Epidermal melanocyte (primary cell): ENCODE measurements around the gene MAP2K3.
"Not testable (repeated sequence)": the region's sequence is repeated elsewhere in the genome, so short reads cannot be mapped to it uniquely, and the experiment has no call there.

Experiments
- DNase-seq: peaks from one replicate; pipeline ENCODE4 v3.0.0; 2011; ENCODE audit warnings: low spot score; ENCODE audit not compliant: insufficient read length

The MAP2K3 gene

DNA sequence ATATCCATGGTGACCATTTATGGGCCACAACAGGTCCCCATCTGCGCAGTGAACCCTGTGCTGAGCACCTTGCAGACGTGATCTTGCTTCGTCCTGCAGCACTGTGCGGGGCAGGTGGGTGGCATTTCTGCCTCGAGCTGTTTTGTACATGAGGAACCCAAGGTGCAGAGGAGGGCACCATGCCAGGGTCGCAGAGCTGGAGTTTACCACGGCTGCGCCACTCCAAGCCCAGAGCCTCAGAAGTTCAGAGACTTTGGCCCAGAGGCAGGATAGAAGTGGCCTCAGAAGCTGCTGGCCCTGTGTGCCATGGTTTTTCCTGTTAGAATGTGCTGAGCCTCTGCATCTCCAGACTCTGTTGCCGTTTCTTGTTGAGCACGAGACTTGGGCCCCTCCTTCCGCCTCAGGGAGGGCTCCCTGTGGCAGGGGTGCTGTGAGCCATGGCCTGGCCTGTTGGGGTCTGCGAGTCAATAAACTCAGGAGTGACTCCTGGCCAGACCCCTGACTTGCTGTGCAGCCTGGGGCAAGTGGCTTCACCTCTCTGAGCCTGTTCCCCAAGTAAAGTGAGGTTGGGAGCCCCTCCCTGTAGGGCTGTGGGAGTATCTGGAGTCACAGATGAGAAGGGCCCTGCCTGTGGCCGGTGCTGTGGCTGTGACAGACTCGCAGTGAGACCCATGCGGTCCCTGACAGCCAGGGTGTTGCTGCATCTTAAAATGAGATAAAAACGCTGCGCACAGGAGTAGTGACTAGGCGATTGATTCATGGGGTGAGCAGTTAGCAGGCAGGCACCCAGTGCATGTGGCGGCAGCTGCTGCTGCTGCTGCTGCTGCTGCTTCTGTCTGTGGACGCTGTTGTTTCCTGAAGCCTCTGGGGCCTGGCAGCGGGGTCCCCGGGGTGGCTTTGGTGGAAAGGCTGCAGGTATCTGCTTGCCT is 11.8 kb downstream of the MAP2K3 start:
- DNase-seq, result peak; percentile 11

DNA sequence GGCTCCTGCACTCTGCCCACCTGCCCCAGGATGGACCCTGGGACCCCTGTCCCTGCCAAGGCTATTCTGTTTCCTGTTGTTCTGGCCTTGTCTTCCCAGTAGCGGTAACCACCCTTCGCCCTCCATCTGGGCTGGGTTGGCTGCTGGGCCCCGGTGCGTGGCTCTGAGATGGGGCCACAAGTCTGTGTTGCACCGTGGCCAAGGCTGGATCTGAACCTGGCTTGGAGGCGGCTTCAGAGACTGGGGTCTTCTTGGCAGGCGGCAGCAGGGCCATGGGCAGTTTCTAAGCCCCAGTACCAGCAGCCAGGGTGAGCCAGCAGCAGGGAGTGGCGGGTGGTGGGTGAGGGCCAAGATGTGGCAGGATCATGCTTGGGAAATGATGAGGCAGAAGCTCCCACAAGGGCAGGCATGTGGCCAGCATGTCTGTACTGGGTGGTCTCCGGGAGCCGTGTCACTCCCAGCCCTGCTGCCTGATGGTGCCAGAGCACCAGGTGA is 12.6 kb downstream of the MAP2K3 start:
- no peak for DNase-seq

DNA sequence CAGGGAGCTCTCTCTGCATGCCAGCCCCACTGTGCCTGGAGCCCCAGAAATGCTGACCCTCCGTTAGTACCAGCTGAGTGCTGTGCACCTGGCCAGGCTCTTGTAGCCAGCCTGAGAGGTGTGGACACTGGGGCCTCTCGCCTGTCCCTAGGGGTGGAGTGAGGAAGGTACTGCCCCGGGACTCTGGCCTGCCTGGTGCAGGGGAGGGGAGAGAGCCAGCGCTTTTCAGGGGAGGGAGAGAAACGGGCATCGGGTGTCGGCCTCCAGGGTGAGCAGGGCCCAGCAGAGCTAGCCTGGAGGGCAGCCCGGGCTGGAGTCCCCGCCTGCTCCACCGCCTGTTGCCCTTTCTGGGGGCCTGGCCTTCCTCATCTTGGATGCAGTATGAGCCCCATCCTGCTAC is 13.1 kb downstream of the MAP2K3 start:
- no peak for DNase-seq

DNA sequence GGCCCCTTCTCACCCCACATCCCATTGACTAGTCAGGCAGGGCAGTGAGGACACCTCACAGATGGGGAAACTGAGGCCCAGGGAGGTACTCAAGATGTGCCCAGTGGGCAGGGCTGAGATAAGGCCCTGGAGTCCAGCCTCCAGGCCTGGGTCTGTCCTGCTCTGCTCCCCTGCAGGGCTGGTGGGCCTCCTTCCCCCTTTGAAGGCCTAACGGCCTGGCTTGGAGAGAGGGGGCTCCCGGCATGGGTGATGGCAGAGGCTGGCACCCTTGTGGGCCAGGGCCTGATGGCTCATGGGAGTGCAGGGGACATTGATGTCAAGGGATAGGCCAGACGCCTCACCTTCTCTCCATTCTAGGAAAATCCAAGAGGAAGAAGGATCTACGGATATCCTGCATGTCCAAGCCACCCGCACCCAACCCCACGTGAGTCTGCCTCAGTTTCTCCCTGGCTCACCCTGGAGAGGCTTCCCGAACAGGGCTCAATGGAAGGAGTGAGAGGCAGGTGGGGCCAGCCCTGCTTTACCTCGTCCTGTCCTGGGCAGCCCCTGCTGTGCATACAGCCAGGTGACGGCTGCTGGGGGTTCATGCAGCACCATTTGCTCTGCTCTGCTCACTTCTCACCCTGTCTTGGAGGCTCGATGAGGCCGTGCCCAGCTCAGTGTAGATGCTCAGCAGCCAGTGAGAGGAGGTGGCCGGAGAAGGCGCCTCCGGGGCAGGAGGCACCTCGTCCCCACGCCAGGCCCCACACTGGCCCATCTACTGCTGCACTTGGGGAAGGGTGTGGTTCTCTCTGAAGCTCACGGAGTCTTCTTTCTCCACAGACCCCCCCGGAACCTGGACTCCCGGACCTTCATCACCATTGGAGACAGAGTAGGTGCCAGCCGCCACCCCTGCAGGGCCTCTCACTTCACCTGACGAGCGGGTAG is 13.8 kb downstream of the MAP2K3 start:
- DNase-seq, result no peak

DNA sequence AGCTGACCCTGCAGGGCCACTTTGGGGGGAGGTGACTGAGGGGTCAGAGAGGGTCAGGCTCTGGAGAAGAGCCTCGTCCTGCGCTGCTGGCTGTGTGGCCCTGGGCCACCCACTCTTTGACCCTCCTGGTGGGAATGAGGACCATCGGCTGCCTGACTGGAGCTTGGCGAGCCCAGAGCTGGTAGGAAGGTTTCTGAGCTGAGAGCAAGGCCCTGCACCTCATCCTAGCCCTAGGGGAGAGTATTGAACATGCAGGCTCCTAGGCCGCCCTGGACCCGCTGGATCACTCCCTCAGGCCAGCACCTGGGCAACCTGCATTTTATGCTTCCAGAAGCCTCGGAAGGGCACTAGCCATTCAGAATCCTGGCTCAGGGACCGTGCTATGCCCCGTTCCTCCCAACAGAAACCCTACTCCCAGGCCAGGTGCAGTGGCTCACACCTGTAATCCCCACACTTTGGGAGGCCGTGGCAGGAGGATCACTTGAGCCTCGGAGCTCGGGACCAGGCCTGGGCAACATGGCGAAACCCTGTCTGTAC is 14.5 kb downstream of the MAP2K3 start:
- no peak for DNase-seq

DNA sequence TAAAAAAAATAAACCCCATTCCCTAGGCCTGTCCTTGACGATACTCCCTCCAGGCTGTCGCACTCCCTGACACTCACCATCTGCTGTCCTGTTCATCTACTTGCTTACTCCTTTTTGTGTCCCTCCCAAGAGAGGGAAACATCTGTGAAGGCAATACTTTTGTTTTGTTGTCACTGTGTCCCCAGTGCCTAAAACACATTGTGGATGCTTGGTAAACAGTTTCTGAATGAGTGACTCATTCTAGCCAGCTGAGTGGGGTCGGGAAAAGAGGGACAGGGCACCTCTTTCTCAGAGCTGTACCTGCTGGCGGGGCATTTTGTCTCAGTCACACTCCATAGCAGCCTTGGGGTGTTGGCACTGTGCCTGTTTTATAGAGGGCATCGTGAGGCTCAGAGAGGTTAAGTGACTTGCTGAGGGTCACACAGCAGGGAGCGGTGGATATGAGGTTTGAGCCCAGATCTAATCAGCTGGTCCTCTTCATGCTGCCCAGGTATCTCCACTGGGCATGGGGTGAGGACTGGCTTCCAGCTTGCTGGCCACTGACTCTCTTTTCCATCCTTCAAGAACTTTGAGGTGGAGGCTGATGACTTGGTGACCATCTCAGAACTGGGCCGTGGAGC is 15.6 kb downstream of the MAP2K3 start:
- peak; percentile 8 for DNase-seq

DNA sequence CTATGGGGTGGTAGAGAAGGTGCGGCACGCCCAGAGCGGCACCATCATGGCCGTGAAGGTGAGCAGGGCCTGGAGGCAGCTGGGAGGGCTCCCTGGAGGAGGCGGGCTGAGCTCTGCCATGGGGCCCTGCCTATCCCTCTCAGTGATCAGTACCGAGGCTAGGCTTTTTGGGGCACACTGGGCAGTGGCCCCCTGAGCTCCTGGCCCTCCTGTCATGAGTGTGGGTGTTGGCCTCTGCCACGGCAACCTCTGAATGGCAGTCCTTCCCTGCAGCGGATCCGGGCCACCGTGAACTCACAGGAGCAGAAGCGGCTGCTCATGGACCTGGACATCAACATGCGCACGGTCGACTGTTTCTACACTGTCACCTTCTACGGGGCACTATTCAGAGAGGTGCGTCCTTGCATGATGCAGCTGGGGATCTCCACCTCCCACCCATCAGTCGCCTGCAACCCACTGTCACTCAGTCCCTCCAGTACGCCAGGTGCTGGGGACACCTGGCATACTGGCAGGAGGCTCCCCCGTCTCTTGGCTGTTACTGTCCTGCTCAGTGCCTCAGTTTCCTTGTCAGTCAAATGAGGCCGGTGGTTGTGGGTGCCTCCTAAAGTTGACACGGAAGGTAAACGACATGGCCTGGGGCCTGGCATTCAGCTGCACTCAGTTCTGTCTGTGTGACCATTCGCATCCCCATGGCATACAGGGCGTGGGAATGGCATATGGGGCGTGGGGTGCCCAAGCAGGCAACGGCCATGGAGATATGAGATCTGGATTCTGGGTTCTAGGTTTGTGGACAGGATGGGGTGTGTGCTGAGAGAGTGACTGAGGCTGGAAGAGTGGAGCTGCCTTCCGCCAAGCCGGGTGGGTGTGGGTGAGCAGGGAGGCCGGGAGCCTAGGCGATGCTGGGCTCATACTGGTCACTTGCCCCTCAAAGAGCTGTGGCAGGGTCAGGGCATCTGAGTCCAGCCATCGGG is 16.4 kb downstream of the MAP2K3 start:
- peak; percentile 13 for DNase-seq

DNA sequence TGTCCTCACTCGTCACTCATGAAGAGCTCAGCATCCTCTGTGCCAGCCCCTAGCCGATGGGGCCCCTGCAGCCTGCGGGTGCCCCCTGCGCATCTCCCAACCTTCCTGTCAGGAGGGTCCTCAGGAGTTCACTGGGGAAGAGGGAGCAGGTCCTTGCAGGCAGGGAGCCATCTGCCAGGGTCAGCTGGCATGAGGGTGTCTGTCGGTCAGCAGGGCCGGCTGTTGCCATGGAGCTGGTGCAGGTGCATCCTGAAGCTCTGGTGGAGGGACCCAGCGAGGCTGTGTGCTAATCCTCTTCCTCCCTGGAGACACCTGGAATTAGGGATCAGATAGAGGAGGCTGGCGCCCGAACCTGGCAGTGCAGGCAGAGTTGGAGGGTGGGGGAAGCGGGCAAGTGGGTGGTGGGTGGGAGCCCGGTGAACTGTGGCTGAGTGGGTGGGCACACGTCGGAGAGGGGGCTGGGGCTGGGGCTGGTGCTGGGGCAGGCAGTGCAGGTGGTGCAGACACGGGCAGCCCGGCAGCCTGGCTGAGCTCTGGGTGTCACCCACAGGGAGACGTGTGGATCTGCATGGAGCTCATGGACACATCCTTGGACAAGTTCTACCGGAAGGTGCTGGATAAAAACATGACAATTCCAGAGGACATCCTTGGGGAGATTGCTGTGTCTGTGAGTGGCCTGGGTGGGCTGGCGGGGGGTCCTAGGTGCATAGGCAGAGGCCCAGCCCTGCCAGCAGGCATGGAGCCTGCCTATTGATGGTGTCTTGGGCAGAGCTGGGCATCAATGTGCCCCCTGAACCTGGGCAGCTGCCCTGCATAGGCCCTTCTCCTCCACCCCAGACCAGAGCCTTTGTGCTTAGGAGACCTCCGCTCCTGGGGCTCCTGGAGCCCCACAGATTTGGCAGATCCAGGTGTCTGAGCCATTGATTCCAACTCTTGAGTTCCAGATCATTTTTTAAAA is 17.4 kb downstream of the MAP2K3 start:
- DNase-seq, result peak; percentile 11

DNA sequence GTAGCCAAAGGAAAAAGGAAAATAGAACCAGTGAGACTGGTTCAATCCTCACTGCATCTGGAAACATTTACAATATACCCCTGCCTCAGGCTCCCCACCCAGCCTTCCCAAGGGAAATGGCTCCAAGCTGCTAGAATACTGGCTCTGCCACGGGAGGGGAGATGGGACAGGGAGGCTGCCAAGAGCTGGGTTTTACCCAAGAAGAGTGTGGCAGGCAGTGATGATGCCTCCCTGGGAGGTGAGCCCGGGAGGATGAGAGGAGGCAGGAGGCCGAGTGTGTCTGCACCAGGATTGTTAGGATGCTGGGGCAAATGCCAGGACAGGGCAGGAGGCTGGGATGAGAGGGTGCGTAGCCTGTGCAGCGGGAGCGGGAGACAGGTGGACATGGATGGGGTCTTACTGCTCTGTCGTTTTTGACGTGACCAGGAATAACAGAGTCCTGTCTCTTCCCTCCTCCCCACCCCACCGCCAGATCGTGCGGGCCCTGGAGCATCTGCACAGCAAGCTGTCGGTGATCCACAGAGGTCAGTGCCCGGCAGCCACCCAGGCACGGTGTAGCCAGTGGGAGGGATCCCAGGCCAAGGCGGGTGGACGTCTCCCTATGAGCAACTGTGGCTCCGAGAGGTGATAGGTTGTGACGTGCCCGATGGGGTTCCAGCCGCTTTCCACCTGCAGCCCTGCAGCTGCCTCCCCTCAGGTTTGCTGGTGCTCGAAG is 18.4 kb downstream of the MAP2K3 start:
- peak; percentile 10 for DNase-seq

DNA sequence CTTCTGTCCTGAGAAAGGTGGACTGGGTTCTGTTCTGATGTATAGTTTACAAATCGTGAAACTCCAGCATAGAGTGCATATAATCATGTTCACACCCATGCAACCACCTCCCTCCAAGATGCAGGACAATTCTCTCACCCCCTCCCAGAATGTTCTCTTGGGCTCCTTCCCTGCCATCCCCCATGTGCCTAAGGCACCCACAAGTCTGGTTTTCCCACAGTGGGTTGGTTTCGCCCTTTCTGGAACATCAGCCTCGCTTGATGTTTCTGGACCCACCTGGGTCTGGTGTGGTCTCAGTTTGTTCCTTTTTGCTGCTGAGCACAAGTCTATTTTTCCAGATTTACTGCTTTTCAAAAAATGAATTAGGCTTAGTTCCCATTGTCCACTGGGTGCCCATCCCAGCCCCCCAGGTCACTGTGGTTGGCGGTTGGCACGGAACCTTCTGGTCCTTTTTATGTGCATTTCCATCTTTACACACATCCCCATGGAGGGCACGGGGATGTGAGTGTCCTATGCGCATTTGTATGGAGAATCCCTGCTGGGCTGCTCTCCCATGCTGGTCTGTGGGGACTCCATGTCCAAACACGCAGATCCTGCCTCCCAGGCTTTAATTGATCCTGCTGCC is 19.0 kb downstream of the MAP2K3 start:
- DNase-seq, result peak; percentile 12

DNA sequence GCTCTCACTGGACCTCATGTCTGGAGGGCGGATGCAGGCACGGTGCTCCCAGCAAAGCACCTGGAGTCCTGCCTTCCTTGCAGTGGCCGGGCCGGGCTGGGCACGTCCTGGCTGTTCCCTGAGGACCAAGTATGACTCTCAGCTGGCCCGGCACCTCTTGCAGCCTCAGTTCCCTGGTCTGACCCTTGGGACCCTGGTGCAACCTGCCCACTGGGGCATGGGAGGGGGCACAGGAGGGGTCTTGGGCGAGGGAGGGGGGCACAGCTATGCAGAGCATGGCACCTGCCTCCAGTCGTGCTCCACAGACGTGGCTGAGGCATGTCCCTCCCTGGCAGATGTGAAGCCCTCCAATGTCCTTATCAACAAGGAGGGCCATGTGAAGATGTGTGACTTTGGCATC is 19.6 kb downstream of the MAP2K3 start:
- peak; percentile 14 for DNase-seq

DNA sequence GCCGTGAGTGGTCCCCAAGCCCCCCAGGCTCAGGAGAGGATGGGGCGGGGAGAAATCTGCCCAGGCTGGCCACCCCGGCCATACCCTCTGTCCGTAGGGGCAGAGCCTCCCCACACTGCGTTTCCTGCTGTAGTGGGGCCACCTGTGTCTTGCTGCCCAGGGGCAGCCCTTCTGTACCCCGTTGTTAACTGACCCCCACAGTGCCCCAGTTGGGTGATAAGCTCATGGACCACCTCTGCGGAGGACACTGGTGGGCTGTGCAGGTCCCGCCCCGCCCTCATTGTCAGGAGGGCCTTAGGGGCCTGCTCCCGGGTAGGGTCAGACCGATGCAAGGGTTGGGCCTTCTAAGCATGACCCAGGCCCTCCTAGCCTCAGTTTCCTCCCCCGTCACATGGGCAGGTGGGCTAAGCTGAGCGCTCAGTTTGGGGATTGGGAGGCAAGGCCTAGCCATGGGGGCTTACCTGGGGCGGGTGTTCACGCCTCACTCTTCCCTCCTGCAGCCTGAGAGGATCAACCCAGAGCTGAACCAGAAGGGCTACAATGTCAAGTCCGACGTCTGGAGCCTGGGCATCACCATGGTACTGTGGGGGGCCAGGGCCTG is 20.1 kb downstream of the MAP2K3 start:
- peak; percentile 3 for DNase-seq

DNA sequence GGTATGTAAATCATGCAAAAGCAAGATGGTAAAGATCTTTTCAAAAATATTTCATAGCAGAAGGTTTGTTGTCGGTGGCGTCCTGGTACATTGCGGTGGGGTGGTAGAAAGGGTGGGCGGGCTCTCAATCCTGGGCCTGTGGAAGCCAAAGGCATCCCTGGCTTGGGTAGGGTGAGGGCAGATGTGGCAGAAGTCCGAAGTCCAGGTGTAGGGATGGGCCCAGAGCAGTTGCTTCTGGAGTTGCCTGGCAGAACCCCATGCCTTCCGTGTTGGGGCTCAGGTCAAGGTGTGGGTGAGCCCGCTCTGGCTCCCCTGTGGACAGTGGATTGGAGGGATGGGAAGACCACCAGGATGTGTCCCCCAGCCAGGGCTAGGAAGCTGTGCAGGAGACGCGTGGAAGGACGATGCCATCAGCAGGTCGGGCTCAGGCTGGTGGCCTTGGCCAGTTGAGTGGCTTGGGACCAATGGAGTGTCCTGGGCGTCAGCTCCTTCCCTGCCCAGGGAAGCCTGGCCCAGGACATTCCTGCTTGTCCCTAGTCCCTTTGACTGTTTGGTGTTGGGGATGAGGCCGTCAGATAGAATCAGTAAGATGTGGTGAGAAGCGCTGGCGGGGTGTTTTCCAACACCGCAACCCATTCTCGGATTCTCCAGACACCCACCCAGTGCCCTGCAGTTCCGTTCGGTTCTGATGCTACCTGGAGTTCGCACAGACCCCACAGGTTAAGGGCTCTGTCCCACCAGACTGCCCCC is 21.1 kb downstream of the MAP2K3 start:
- not testable (repeated sequence) for DNase-seq

DNA sequence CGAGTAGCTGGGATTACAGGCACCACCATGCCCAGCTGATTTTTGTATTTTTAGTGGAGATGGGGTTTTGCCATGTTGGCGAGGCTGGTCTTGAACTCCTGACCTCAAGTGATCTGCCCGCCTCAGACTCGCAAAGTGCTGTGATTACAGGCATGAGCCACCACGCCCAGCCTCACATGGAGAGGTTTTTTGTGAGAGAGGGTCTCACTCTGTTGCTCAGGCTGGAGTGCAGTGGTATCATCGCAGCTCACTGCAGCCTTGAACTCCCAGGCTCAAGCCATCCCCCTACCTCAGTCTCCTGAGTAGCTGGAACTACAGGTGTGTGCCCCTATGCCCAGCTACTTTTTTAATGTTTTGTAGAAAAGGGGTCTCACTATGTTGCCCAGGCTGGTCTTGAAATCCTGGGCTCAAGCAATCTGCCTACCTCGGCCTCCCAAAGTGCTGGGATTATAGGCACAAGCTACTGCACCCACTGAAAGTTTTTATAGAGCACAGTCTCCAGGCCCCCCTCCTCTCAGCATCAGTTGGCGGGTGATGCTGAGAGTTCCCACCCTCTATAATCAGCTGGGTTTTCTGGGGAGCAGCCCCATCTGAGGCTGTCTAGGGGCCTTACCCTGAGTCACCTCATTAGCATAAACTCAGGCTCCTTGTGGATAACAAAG is 22.2 kb downstream of the MAP2K3 start:
- peak; percentile 9 for DNase-seq

DNA sequence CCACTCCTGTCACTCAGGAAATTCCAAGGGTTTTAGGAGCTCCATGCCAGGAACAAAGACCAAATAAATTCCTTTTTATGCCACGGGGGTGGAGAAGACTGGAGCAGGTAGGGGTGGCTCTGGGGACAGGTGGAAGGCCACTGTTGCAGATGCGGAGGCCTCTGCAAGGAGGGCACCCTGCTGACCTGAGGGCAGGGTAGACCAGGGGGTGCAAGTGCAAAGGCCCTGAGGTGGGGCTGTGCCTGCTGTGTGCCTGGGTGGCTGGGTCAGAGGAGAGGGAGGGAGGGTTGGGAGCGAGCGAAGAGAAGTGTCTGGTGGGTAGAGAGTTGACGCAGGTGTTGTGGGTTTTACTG is 22.7 kb downstream of the MAP2K3 start:
- not testable (repeated sequence) for DNase-seq

DNA sequence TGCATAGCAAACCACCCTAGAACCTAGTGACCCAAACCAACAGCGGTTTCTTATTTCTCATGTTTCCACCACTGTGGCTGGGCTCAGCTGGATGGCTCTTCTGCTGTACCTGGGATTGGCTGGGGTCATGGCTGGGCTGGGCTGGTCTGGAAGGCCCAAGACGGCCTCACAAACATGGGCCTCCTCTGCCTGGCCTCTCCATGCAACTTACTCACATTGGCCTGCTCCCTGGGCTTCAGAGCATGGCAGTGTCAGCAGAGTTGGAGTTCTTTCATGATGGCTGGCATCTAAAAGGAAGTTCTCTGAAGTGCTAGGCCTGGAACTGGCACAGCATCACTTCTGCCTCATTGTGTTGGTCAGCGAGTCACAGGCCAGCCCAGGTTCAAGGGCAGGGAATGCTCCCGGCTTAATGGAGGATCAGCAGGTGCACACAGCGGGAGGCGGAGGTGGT is 24.4 kb downstream of the MAP2K3 start:
- not testable (repeated sequence) for DNase-seq
